ENCODE measurements around the gene PANX2.
A peak's percentile ranks its signal among the peaks of the same experiment; 100 is the strongest.
"Not testable (repeated sequence)": the region's sequence is repeated elsewhere in the genome, so short reads cannot be mapped to it uniquely, and the experiment has no call there.

PANX2 gene, protein sequence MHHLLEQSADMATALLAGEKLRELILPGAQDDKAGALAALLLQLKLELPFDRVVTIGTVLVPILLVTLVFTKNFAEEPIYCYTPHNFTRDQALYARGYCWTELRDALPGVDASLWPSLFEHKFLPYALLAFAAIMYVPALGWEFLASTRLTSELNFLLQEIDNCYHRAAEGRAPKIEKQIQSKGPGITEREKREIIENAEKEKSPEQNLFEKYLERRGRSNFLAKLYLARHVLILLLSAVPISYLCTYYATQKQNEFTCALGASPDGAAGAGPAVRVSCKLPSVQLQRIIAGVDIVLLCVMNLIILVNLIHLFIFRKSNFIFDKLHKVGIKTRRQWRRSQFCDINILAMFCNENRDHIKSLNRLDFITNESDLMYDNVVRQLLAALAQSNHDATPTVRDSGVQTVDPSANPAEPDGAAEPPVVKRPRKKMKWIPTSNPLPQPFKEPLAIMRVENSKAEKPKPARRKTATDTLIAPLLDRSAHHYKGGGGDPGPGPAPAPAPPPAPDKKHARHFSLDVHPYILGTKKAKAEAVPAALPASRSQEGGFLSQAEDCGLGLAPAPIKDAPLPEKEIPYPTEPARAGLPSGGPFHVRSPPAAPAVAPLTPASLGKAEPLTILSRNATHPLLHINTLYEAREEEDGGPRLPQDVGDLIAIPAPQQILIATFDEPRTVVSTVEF

DNA sequence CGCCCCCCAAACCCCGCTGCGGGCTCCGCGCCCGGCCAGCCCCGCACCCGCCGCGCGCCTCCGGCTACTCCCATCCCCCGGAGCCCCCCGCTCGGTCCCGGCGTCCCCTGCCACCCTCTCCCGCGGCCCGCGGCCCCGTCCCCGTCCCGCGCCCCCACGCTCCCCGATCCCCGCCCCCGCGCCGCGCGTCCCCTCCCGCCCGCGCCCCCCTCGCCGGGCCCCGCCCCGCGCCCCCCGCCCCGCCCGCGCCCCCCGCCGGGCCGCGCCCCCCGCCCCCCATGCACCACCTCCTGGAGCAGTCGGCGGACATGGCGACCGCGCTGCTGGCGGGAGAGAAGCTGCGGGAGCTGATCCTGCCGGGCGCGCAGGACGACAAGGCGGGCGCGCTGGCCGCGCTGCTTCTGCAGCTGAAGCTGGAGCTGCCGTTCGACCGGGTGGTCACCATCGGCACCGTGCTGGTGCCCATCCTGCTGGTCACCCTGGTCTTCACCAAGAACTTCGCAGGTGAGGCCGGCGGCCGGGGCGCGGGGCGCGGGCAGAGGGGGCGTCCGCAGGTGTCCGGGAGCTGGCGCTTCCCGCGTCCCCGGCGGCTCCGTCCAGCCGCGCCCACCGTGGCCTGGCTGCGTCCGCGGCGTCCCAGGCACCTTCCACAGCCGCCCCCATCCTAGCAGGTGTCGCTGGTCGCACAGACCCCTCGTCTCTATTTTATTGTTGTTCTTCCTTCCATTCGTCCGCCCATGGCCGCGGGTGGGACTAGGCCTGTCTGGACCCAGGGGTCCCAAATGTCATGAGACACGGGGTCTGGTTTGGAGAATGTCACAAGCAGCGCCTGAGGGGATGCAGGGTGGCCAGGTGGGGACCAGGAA, at the start of gene PANX2:
PANX2 (plus strand) TSS at position 279 of the 866 bp plus-strand sequence; CDS start at position 279, 0 bp downstream.
- DNase-seq (ENCODE audit: low read depth) = no peak

DNA sequence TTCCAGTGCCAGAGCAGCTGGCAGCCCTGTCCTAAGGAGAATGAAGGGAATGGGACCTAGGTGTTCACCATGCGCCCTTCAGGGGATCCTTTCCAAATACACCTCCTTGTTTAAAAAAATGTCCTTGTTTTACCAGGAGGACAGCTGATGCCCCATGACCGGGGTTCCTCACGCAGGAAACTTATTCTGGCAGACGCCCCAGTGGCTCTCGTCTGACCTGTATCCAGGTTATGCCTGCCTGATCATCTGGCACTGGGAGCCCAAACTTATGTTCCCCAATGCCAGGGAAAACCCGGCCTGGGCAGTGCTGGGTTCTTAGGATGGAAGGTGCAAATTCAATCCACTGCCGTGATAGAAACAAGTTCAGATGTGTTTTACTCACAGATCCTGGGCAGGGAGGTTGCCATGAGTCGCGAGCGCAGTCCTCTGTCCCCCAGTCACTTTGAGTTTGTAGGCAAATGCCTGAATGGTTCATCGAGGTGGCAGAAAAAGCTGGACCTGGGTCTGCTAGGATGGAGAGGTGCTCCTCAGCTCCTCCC, 49.3 kb upstream of the PANX2 start:
- DNase-seq (ENCODE audit: low read depth) = no peak

DNA sequence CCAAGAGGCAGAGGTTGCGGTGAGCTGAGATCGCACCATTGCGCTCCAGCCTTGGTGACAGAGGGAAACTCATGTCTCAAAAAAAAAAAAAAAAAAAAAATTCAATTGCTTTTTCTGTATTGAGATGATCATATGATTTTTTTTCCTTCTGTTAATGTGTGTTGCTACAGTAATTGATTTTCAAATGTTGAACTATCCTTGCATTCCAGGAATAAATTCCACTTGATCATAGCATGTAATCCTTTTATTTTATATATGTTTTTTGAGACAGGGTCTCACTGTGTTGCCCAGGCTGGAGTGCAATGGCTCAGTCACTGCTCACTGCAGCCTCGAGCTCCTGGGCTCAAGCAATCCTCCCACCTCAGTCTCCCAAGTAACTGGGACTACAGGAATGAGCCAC, 47.4 kb upstream of the PANX2 start:
- DNase-seq (ENCODE audit: low read depth) = no peak

DNA sequence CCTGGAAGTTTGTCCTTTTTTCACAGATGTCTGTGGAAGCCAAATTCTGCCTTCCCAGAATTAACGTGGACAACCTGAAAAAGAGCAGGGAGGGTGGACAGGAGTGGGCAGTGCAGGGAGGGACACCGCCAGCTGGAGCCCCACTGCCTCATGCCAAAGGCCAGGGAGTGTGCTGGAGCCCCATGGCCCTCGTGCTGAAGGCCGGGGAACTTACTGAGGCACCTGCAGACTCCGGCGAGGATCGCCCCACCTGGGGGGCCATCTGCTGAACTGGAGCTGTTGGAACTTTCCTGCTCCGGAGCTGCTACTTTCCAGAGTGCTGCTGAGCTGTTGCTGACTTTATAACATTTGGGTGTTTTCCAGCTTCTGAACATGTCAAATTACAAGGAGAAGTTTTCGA, 45.5 kb upstream of the PANX2 start:
- DNase-seq (ENCODE audit: low read depth) = no peak

DNA sequence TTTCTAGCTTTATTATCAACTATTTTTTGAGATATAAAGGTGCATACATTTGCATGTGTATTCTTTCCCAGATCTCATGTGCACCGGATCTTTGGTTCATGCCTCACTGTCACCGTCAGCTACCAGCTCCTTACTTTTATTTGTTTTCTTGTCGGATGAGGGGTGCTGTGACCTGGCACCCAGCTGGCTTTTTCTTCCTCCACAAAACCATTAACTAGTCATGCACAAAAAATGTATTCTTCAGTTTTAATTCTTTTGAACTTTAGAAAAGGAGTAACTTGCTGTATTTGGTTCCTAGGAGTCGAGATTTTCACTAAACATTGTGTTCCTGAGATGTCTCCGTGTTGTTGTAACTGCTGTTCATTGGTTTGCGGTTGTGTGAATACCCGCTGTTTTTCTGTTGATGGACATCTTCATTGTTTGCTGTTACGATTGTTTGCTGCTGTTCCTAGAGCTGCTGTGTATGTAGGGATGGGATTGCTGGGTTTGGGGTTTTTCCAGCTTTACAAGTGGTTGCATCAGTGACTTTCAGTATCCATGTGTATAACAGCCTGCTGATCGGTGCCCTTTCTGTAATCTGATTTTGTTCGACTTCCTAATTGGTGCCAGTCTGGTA, 41.3 kb upstream of the PANX2 start:
- DNase-seq (ENCODE audit: low read depth) = no peak

DNA sequence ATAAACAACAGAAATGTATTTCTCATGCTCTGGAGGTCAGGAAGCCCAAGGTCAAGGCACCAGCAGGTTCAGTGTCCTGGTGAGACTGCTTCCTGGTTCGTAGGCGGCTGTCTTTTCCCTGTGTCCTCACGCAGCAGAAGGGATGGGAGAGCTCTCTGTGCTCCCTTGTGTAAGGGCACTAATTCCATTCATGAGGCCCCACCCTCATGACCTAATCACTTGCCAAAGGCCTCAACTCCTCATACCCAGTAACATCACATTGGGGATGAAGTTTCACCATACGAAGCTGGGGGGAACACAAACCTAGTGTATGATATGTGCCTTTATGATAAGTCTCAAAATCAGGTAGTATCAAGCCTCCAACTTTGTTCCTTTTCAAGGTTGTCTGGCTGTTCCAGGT, 38.6 kb upstream of the PANX2 start:
- no peak for DNase-seq (ENCODE audit: low read depth)

DNA sequence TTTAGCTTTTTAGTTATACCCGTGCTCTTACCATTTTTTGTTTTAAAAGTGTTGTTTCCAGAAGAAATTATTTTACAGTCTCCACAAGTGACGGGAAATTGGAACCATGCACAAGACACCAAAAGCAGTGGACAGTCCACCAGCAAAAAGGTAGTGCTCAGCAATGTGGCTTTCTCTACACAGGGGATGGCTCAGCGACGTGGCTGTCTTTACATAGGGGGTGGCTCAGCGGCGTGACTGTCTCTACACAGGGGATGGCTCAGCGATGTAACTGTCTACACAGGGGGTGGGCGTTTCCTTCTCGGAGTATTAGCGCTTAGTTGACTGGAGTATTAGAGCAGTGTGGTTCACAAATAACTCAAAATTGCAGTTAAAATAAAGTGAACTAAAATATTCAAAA, 36.0 kb upstream of the PANX2 start:
- no peak for DNase-seq (ENCODE audit: low read depth)

DNA sequence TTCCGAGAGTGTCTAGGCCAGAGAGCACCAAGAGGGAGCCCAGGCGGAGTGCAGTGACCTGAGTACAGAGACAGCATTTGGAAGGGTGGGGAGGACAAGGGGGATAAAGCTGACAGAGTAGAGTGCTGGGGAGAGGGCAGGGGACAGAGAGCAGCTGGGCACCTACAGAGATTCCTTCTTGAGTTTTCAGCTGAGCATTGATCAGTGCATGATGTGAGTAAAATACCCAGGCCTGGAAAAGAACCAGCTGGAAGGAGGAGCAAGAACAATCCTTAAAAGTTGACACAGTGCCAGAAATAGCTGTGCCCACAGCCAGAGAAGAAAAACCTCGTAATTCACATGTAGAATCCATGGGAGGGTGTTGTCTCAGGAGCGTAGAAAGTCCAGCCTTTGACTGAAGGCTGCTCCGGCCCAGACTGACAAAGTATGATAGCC, 33.9 kb upstream of the PANX2 start:
- peak; percentile 35 for DNase-seq (ENCODE audit: low read depth)

DNA sequence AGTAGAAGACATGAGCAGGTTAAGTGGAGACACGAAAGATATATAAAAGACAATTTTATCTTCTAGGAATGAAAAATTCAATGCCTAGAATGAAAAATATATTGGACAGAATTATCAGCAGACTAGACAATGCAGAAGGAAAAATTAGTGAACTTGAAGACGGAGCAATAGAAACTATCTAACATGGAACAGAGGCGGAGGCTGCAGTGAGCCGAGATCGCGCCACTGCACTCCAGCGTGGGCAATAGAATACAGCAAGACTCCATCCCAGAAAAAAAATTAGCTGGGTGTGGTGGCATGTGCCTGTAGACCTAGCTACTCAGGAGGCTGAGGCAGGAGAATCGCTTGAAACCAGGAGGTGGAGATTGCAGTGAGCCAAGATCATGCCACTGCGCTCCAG, 33.3 kb upstream of the PANX2 start:
- not testable (repeated sequence) for DNase-seq (ENCODE audit: low read depth)

DNA sequence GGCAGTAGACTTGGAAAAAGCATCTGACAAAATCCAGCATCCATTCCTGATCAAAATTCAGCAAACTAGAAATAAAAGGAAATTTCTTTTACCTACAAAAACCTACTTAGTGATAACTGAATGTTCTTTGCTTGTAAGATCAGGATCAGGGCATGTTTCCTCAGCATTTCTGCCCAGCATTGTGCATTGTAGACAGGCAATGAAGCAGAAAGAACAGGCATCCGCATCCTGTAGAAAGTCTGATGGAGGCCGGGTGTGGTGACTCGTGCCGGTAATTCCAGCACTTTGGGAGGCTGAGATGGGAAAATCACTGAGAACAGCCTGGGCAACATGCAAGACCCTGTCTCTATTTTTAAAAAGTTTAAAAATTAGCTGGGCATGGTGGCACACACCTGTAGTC, 32.5 kb upstream of the PANX2 start:
- no peak for DNase-seq (ENCODE audit: low read depth)

DNA sequence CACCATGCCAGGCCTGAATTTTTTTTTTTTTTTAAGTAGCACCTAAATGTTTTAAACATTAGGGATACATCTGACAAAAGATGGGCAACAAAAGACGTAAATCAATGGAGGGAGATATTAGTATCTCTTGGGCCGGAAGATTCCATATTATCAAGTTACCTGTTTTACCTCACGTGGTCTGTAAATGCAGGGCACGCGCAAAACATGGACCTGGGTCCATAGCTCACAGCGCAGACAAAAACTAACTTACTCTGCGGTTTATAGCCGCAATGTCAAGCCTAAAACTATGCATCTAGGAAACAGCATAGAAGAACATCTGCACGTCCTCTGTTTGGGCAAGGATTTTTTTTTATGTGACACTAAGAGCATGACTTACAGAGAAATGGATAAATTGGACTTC, 31.5 kb upstream of the PANX2 start:
- DNase-seq (ENCODE audit: low read depth) = no peak

DNA sequence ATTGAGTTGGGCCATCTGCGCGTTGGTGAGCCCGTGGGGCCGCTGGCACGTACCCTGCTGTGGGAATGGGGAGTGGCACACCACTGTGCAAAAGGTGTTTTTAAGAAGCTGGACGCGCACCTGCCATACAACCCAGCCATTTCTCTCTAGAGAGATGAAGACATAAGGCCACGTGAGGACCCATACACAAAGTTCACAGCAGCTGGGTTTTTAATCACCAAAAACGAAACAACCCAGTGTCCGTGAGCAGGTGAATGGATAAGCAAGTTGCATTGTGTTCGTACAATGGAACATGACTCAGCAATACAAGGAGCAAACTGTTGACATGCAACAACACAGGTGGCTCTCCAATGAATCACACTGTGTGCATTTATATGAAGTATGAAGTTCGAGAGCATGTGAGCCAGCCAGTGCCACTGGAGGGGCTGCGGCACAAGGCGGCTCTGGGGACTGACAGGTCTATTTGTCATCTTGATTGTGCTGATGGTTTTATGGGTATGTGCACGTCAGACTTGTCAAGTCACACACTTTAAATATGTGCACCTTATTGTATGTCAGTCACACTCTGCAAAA, 30.6 kb upstream of the PANX2 start:
- DNase-seq (ENCODE audit: low read depth) = no peak

DNA sequence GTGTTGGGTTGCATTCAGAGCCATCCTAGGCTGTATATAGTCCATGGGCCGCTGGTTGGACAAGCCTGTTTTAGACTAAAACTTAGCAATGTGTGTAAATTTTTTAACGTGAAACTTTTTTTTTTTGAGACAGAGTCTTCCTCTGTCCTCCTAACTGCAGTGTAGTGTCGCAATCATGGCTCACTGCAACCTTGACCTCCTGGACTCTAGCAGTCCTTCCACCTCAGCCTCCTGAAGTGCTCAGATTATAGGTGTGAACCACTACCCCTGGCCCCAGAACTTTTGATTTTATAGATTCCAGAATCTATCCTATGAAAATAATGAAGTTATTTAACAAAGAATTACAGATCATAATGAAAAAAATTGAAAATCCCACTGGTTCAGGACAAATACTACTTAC, 29.9 kb upstream of the PANX2 start:
- peak; percentile 38 for DNase-seq (ENCODE audit: low read depth)

DNA sequence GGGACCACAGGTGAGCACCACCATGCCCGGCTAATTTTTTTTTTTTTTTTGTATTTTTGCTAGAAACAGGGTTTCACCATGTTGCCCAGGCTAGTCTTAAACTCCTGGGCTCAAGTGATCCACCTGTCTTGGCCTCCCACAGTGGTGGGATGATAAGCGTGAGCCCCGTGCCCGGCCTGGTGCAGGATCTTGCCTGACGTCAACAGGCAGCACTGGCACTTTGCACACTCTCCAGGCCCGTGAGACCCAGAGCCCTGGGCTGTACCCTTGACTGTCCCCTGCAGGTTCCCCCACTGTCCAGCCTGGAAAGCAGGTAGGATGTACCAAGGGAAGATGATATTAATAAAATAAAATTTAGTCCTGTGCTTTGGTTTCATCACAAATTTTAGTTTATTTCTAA, 29.1 kb upstream of the PANX2 start:
- no peak for DNase-seq (ENCODE audit: low read depth)

DNA sequence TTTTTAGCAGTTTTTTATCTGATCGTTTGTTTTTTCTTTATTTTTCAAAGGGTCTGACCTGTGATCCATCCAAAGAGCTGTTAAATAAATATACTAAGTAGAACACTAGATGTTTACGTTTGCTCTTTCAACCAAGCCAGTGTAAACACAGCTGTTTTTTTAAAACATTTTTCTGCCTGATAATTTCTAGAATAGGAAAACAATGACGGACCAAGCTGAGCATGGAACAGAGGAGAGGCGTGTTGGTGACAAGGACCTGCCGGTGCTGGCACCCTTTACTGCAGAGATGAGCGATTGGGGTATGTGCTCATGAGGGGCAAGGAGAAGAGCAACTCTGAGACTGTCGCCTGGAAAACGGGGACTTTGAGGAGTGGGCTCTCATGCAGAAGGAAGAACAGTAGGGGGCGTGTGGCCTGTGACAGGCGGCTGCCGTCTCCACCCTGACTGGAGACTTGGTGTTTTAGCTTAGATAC, 28.6 kb upstream of the PANX2 start:
- no peak for DNase-seq (ENCODE audit: low read depth)

DNA sequence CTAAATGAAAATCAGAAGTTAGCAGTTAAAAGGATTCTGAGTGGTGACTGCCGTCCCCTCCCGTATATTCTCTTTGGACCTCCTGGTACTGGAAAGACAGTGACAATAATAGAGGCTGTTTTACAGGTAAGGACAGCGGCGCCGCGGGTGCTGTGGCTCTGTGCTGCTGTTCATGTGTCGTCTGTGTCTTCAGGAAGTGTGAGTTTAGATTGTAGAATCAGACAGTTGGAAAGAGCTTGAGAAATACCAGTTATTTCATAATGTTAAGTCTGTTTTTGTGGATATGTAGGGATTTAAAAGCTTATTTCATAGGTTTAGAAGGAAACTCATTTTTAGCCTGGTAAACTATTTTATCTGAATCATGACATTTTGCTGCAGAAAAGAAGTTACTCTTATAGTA, 27.4 kb upstream of the PANX2 start:
- peak; percentile 55 for DNase-seq (ENCODE audit: low read depth)

DNA sequence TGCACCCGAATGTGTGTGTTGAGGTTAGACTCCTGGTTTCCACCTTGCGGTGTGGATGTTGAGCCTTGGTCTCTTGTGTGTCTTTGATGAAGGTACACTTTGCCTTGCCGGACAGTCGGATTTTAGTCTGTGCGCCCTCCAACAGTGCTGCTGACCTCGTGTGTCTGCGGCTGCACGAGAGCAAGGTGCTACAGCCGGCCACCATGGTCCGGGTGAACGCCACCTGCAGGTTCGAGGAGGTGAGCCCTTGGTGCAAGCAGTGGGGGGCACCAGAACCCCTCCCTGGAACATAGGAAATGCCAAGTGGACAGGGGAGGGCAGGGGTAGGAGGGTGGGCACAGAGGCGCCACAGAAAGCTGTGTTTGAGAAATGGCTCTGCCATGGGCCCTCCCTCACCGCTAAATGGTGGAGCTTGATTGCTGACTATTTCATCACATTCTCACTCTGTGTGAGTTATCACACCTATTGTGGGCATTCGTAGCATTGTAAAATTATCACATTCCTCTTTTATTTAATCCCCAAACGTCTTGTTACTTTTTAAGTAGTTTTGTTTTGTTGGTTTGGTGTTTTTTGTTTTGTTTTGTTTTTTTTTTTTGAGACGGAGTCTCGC, 26.4 kb upstream of the PANX2 start:
- no peak for DNase-seq (ENCODE audit: low read depth)

DNA sequence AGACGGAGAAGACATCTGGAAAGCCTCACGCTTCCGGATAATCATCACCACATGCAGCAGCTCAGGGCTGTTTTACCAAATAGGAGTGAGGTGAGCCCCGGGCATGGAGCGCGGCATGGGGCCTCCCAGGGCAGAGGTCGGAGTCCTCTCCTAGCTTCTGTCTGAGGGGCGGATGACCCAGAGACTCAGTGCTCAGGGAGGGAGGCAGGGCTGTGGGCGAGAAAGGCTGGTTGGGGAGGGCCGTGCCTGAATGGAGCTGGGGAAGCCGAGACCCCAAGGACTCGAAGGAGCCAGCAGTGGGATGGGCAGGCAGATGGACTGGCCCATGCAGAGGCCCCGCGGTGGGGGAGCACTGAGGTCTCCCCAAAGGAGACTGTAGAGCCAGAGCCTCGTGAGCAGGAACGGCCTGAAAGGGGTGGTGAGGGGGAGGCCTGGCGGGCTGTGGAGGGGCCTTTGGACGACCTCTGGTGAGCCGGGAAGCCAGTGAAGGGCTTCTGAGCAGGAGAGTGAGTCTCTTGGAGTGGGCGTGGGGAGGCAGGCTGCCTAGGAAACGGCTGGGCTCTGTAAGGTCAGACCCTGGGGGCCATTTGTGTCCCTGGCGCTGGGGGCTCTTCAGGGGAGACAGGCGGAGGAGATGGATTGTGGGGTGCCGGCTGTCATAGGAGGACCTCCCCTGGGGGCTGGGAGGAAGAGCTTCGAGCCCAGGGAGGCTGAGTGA, 24.7 kb upstream of the PANX2 start:
- DNase-seq (ENCODE audit: low read depth) = no peak

DNA sequence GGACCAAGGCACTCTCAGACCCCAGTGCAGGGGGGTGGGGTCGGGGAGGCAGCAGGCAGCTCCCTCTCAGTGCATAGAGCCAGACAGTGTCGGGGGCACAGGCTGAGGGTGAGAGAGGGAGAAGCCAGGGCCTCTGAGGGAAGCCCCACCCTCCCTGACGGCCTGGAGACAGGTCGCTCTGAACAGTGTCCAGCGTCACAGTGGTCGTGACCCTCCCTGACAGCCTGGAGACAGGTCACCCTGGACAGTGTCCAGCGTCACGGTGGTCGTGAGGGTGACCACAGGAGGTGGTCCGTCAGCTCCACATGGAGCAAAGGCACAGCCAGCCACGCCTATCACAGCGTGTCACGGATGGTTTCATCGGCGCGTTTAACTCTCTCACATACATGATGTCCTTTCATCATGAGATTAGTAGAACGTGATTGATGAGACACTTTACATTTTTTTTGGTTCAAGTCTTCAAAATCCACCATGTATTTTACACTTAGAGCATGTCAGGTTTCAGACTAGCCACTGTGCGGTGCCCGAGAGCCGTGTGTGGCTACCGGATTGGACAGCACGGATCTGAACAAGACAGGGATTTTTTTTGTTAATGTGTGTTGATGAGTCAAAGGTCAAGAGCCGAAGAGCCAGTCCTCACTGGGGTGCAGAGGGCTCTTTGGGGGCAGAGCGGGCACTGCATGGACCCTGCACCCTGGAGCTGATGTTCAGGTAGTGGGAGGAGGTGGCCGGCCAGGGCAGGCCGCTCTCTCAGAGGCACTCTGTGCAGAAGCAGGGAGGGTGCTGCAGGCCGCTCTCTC, 23.9 kb upstream of the PANX2 start:
- peak; percentile 81 for DNase-seq (ENCODE audit: low read depth)
